WERI-Rb-1 (cell line): ENCODE data around the gene B3GNT7.

Experiments used
- DNase-seq: peaks from one replicate; pipeline ENCODE4 v3.0.0-alpha.2; 2020
- H3K27ac ChIP-seq: fragments of 250-450 bp; sonication (Bioruptor Pico); 2 replicates; pipeline ENCODE4 v1.5.1; 2020; ENCODE audit warnings: mild to moderate bottlenecking, moderate library complexity
- H3K27me3 ChIP-seq: fragments of 250-450 bp; sonication (Bioruptor Pico); 2 replicates; pipeline ENCODE4 v1.5.1; 2021; ENCODE audit warnings: mild to moderate bottlenecking, low read depth, moderate library complexity; ENCODE audit not compliant: insufficient read depth, severe bottlenecking
- H3K36me3 ChIP-seq: fragments of 250-450 bp; sonication (Bioruptor Pico); 2 replicates; pipeline ENCODE4 v1.5.1; 2020; ENCODE audit warnings: mild to moderate bottlenecking, moderate library complexity
- H3K4me3 ChIP-seq: 2 replicates; pipeline ENCODE4 v1.5.1; 2011; ENCODE audit warnings: low read depth, mild to moderate bottlenecking, control low read depth, low read length
- H3K9me3 ChIP-seq: fragments of 250-450 bp; sonication (Bioruptor Pico); 2 replicates; pipeline ENCODE4 v1.5.1; 2021; ENCODE audit warnings: mild to moderate bottlenecking, moderate library complexity; ENCODE audit not compliant: severe bottlenecking
- TF ChIP-seq, protein P1 (sequence below): IDR thresholded peaks from 2 replicates; pipeline ENCODE4 v1.5.1; 2011; ENCODE audit warnings: low read depth, mild to moderate bottlenecking, control low read depth, inconsistent platforms, low read length

Gene B3GNT7

DNA sequence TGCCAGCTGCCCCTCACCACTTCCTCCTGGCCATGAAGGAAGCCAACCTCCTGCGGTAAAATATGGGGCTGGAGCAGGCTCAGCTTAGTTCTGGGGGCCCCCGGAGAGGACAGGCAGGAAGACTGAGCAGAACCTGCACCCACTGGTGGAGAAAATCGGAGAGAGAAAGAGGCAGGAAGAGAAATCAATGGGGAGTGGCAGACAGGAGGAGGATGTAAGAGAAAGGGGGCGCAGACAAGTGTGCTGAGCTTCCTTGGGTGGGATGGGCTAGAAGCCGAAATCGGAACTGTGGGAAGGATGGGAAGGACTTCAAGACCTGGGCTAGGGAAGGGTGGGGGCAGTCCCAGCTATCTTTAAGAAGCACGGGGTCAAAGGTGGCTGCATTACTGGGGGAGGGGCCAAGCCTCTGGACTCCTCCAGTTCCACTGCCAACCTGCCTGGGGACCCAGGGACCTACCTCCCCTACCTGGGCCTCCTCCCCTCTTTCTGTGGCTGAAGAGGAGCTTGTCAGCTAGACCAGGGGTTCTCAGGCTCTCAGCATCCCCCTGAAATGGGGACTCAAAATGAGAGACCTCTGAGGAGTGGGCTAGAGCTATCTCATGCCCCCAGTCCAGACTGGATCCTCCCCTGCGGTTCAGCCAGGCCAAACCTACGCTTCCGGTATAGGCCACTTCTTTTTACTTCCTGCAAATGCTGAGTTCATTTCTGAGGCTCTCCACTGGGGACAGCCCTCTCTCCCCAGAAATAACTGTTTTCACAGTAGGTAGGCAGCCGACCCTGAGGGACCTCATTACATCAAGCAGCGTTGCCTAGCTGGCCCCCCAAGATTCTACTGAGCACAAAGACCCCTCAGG lies 33.6 kb upstream of the B3GNT7 start:
- DNase-seq: no peak
- H3K27me3 ChIP-seq: no peaks in the 10 kb centered on the region
- TF ChIP-seq, protein P1, sequence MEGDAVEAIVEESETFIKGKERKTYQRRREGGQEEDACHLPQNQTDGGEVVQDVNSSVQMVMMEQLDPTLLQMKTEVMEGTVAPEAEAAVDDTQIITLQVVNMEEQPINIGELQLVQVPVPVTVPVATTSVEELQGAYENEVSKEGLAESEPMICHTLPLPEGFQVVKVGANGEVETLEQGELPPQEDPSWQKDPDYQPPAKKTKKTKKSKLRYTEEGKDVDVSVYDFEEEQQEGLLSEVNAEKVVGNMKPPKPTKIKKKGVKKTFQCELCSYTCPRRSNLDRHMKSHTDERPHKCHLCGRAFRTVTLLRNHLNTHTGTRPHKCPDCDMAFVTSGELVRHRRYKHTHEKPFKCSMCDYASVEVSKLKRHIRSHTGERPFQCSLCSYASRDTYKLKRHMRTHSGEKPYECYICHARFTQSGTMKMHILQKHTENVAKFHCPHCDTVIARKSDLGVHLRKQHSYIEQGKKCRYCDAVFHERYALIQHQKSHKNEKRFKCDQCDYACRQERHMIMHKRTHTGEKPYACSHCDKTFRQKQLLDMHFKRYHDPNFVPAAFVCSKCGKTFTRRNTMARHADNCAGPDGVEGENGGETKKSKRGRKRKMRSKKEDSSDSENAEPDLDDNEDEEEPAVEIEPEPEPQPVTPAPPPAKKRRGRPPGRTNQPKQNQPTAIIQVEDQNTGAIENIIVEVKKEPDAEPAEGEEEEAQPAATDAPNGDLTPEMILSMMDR: no peak
- H3K27ac ChIP-seq: no peak overlapping the region
- H3K9me3 ChIP-seq: no peaks in the 10 kb centered on the region
- H3K36me3 ChIP-seq: no peaks in the 10 kb centered on the region
- H3K4me3 ChIP-seq: no peak overlapping the region

DNA sequence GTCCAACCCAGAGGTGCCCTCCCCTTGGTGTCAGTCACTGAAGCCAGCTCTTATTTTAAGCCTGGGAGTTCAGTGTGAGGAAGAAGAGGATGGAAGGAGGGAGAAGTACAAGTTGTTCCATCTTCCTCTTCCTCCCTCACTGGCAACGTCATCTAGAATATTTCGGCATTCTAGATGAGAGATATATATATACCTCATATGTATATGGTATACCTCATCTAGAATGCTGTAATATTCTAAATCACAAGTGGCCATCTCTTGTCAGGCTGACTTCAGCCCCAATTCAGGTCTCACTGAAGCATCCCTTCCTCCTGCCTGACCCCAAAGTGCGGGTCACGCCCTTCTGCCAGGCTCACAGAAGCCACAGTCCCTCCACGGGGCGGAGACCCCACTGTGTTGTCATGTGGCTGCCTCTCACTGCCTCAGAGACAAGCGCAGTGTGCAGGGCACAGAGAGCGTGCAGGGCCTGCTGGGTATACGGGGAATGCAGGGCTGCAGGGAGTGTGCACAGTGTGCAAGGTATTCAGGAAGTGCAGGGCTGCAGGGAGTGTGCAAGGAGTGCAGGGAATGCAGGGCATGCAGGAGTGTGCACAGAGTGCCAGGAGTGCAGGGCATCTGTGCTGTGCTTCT lies 32.8 kb upstream of the B3GNT7 start:
- Histone ChIP-seq H3K27me3 (no peaks in the 10 kb centered on the region), H3K36me3 (no peaks in the 10 kb centered on the region), H3K4me3 (no peak overlapping the region), H3K27ac (no peak overlapping the region), H3K9me3 (no peaks in the 10 kb centered on the region)
- no peak for DNase-seq
- TF ChIP-seq, protein P1: no peak

DNA sequence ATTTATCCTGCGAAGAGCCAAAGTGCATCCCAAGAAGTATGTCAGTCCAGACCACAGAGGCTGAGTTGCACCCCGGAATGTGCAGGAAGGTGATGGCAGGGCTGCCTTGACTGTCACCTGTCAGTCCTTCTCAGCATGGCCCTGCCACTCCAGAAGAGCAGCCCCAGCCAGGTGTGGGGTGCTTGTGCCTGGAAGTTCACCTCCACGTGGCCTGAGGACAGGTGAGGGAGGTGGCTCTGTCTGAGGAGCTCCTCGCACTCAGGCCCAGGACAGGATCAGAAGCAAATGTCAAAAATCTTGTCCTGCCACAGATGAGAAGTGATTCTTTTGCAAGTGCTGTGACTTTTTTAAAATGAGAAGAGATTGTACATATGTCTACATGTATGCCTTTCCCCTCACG lies 31.4 kb upstream of the B3GNT7 start:
- TF ChIP-seq, protein P1: no peak
- no peak for DNase-seq
- Histone ChIP-seq H3K4me3 (no peak overlapping the region), H3K36me3 (no peaks in the 10 kb centered on the region), H3K27ac (no peak overlapping the region), H3K9me3 (no peaks in the 10 kb centered on the region), H3K27me3 (no peaks in the 10 kb centered on the region)

DNA sequence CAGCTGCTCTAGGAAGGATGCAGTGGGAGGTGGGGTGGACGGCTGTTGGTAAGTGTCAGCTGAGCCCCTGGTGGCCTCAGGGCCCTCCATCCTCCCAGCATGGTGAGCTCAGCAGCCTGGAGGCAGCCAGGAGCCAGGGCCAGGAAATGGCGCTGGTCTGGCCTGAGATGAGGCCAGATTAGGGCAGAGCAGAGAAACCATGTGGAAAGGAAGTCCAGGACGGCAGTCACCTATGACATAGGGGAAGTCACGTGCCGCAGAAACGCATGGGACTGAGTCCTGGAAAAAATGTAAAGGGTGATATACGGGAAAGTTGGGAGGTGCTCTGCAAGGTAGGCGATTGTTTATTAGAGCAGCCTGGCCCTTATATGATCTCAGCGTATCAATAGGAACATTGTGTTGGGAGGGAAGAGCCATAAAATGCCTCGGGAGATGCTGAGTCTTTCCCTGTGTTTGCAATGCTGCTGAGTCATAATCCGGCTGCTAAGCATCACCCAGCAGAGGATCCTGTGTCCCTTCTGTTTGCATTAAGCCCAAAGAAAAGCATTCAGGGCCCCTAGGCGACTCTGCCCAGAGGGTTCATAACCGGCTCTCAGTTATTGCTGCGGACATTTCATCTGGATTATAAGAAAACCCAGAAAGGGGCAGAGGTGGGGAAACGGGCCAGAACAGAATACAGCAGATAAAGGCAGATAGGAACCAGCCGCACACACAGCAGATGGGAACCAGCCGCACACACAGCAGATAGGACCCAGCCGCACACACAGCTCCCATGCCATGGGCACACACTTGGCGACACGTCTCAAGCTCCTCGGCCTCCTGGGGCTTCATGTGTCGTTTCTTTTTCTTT lies 30.3 kb upstream of the B3GNT7 start:
- peak; percentile 60 for DNase-seq
- TF ChIP-seq, protein P1: no peak
- no peaks in the 10 kb centered on the region for H3K27me3 ChIP-seq
- no peak overlapping the region for H3K4me3 ChIP-seq
- H3K9me3 ChIP-seq: no peaks in the 10 kb centered on the region
- peak overlapping the region; percentile 21 for H3K27ac ChIP-seq
- H3K36me3 ChIP-seq: no peaks in the 10 kb centered on the region

DNA sequence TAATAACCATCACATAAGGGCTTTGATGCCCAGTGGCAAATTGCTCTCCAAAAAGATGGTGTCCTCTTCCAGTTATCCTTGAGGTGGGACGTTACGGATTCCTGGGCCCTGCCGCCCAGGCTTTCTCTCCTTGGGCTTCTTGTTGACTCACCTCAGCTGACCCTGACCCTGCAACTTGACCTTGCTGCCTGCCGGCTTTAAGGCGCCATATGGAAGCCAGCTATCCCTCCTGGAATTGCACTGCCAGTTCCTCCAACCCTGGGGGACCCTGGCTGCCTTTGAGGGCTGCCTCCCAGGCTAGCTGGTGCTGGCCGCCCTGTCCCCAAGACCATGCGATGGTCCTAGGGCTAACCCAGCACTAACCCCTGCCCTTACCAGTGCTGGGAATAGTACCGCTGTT lies 28.3 kb upstream of the B3GNT7 start:
- no peak overlapping the region for H3K27ac ChIP-seq
- TF ChIP-seq, protein P1: no peak
- H3K9me3 ChIP-seq: no peaks in the 10 kb centered on the region
- DNase-seq: no peak
- H3K4me3 ChIP-seq: no peak overlapping the region
- H3K27me3 ChIP-seq: no peaks in the 10 kb centered on the region
- no peaks in the 10 kb centered on the region for H3K36me3 ChIP-seq
